Mesenchymal stem cell (in vitro differentiated cells and primary cell): ENCODE data around the gene PFKFB4. TPM values are rescaled to one million over a fixed set of nuclear protein-coding genes. Genes with fewer than 3 reads are reported as not detected.

Source experiments
- DNase-seq: peaks from one replicate; pipeline ENCODE4 v3.0.0-alpha.2; 2013
- H2AFZ ChIP-seq: one replicate; pipeline ENCODE4 v1.6.1; 2013; ENCODE audit warnings: low read depth, mild to moderate bottlenecking, control low read depth, inconsistent platforms, low read length, moderate library complexity
- H2AK5ac ChIP-seq: 2 replicates; pipeline ENCODE4 v1.6.1; 2013; ENCODE audit warnings: low read length, moderate library complexity, mild to moderate bottlenecking, inconsistent platforms; ENCODE audit not compliant: severe bottlenecking
- H2BK120ac ChIP-seq: one replicate; pipeline ENCODE4 v1.6.1; 2013; ENCODE audit warnings: low read depth, mild to moderate bottlenecking, inconsistent platforms, low read length, moderate library complexity
- H2BK12ac ChIP-seq, 2 experiments: one replicate each; pipeline ENCODE4 v1.6.1; 2013; ENCODE audit warnings: inconsistent platforms in 2 of 2, low read length in 2 of 2, mild to moderate bottlenecking in 2 of 2, moderate library complexity in 2 of 2, control low read depth in 1 of 2
- H2BK15ac ChIP-seq: one replicate; pipeline ENCODE4 v1.6.1; 2013; ENCODE audit warnings: mild to moderate bottlenecking, low read depth, inconsistent platforms; ENCODE audit not compliant: poor library complexity, severe bottlenecking
- H2BK5ac ChIP-seq: 2 replicates; pipeline ENCODE4 v1.6.1; 2013; ENCODE audit warnings: low read depth, mild to moderate bottlenecking, low read length, control low read depth, inconsistent platforms; ENCODE audit not compliant: poor library complexity, severe bottlenecking
- H3K14ac ChIP-seq, 2 experiments: one replicate each; pipeline ENCODE4 v1.6.1; 2013; ENCODE audit warnings: inconsistent platforms in 2 of 2, low read length in 2 of 2, control low read depth in 1 of 2, mild to moderate bottlenecking in 1 of 2, moderate library complexity in 1 of 2
- H3K18ac ChIP-seq, 2 experiments: one replicate each; pipeline ENCODE4 v1.6.1; 2013; ENCODE audit warnings: inconsistent platforms in 2 of 2, low read length in 2 of 2, control low read depth in 1 of 2, low read depth in 1 of 2, mild to moderate bottlenecking in 1 of 2
- H3K23ac ChIP-seq, 2 experiments: one replicate each; pipeline ENCODE4 v1.6.1; 2013; ENCODE audit warnings: inconsistent platforms in 2 of 2, low read length in 2 of 2, mild to moderate bottlenecking in 2 of 2, moderate library complexity in 2 of 2, control low read depth in 1 of 2
- H3K27ac ChIP-seq: 2 replicates; pipeline ENCODE4 v1.5.1; 2013; ENCODE audit warnings: mild to moderate bottlenecking, moderate library complexity, low read length, control low read depth, inconsistent platforms; ENCODE audit not compliant: poor library complexity, severe bottlenecking
- H3K27me3 ChIP-seq, 2 experiments: 2 replicates each; pipeline versions ENCODE4 v1.6.1 to v1.7.0; 2013; ENCODE audit warnings: low read length in 2 of 2, mild to moderate bottlenecking in 2 of 2, moderate library complexity in 2 of 2, control low read depth in 1 of 2, inconsistent platforms in 1 of 2; ENCODE audit not compliant: control insufficient read depth in 1 of 2, insufficient read depth in 1 of 2
- H3K36me3 ChIP-seq, 2 experiments: 2 replicates each; pipeline versions ENCODE4 v1.6.1 to v1.7.0; 2013; ENCODE audit warnings: low read length in 2 of 2, control low read depth in 1 of 2, inconsistent platforms in 1 of 2, low read depth in 1 of 2, mild to moderate bottlenecking in 1 of 2; ENCODE audit not compliant: insufficient read depth in 2 of 2, control insufficient read depth in 1 of 2
- H3K4ac ChIP-seq, 2 experiments: one replicate each; pipeline ENCODE4 v1.6.1; 2013; ENCODE audit warnings: inconsistent platforms in 2 of 2, low read length in 2 of 2, mild to moderate bottlenecking in 2 of 2, moderate library complexity in 2 of 2, control low read depth in 1 of 2, low read depth in 1 of 2
- H3K4me1 ChIP-seq: 2 replicates; pipeline ENCODE4 v1.6.1; 2013; ENCODE audit warnings: low read depth, low read length, control low read depth; ENCODE audit not compliant: control insufficient read depth, insufficient read depth
- H3K4me2 ChIP-seq: 2 replicates; pipeline ENCODE4 v1.6.1; 2013; ENCODE audit warnings: low read length, mild to moderate bottlenecking, inconsistent platforms; ENCODE audit not compliant: poor library complexity, severe bottlenecking
- H3K4me3 ChIP-seq, 2 experiments: 2 replicates each; pipeline versions ENCODE4 v1.5.1 to v1.7.0; 2013; ENCODE audit warnings: low read length in 2 of 2, mild to moderate bottlenecking in 2 of 2, control low read depth in 1 of 2, low read depth in 1 of 2; ENCODE audit not compliant: insufficient read depth in 1 of 2
- H3K79me1 ChIP-seq: replicated peaks from 2 replicates; pipeline ENCODE4 v1.6.1; 2013; ENCODE audit warnings: mild to moderate bottlenecking, control low read depth, low read length, inconsistent platforms; ENCODE audit not compliant: poor library complexity, severe bottlenecking
- H3K9ac ChIP-seq: 2 replicates; pipeline ENCODE4 v1.7.0; 2013; ENCODE audit warnings: mild to moderate bottlenecking, low read length, moderate library complexity
- H3K9me3 ChIP-seq: 2 replicates; pipeline ENCODE4 v1.7.0; 2013; ENCODE audit warnings: mild to moderate bottlenecking, low read length; ENCODE audit not compliant: control insufficient read depth
- H4K8ac ChIP-seq: one replicate; pipeline ENCODE4 v1.6.1; 2013; ENCODE audit warnings: inconsistent platforms, mild to moderate bottlenecking, low read length, moderate library complexity
- H4K91ac ChIP-seq: one replicate; pipeline ENCODE4 v1.6.1; 2013; ENCODE audit warnings: mild to moderate bottlenecking, low read length, inconsistent platforms
- WGBS: methylation state at CpG from one replicate; pipeline ENCODE4 v1.1.7; 2013; ENCODE audit warnings: mixed read lengths; 5-methylcytosine and 5-hydroxymethylcytosine counted together
- polyA plus RNA-seq, 2 experiments: library from polyadenylated mRNA; stranded (reverse); fragments of 200-250 nt; gene quantifications; one replicate each; pipeline ENCODE4 v1.2.3, GENCODE V29; 2013

The PFKFB4 gene
- 15.9 TPM for polyA plus RNA-seq (2013, experiment 1 of 2)
- 15.0 TPM for polyA plus RNA-seq (2013, experiment 2 of 2)

DNA sequence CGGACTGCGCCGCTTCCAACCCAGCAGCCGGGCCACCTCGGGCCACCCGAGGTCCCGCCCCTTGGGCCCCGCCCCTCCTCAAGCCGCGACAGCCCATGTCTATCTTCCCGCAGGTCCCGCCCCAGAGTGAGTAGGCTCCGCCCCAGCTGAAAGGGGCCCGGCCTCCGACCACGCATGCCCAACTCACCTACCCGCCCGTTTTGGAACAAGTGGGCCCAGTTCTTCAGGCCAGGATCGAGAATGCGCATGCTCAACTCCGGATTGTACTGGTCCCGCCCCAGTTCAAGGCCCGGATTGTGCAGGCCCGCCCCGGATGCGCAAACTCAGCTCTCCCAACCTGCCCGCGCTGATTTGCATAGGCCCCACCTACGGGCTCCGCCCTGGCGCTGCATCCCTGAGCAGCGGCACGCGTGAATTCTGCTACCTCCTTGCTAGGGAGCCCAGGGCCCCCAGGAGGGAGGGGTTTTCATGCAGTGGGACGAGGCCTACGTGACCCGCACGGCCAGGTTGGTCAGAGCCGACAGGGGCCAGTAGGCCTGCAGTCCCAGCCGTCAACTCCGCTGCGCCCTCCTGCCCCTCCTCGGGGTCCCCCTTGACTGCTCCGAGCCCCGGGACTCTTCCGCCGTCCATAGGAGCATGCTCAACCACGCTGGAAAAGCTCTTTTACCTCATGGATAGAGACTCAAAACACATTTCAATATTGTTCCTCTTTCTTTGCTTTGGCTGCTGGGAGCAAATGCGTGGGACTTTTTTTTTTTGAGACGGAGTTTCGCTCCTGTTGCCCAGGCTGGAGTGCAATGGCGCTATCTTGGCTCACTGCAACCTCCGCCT lies at the start of gene PFKFB4:
PFKFB4 (minus strand) TSS at position 8 of the 831 bp plus-strand sequence. CDS start 26 bp downstream, outside the sequence.
- peak within 1 kb of the TSS; percentile 36 for H2BK15ac ChIP-seq
- peak within 1 kb of the TSS; percentile 8 for H2AK5ac ChIP-seq
- peaks cover 62% of the 10 kb centered on the region for H3K4me1 ChIP-seq
- peak within 1 kb of the TSS; percentile 41 to 77 for H3K18ac ChIP-seq
- peak within 1 kb of the TSS in 1 of 2 experiments; percentile 76 for H2BK12ac ChIP-seq
- H3K36me3 ChIP-seq: peaks cover 0 to 21% of the 10 kb centered on the region in 2 experiments
- H3K4me2 ChIP-seq: peak within 1 kb of the TSS; percentile 81
- H2BK5ac ChIP-seq: no peak within 1 kb of the TSS
- peak within 1 kb of the TSS; percentile 9 to 50 for H3K4ac ChIP-seq
- H4K8ac ChIP-seq: peak within 1 kb of the TSS; percentile 67
- peak within 1 kb of the TSS; percentile 75 to 86 for H3K4me3 ChIP-seq
- H3K27me3 ChIP-seq: no peaks in the 10 kb centered on the region
- H3K14ac ChIP-seq: peak within 1 kb of the TSS in 1 of 2 experiments; percentile 37
- peak within 1 kb of the TSS; percentile 7 for H2AFZ ChIP-seq
- H3K23ac ChIP-seq: peak within 1 kb of the TSS in 1 of 2 experiments; percentile 42
- DNase-seq: peak; percentile 99
- peak within 1 kb of the TSS; percentile 72 for H3K9ac ChIP-seq
- peak within 1 kb of the TSS; percentile 66 for H2BK120ac ChIP-seq
- peak within 1 kb of the TSS; percentile 45 for H3K27ac ChIP-seq
- 1% methylated on average over 51 of the region's 53 CpGs for WGBS
- H3K79me1 ChIP-seq: peaks cover 20% of the 10 kb centered on the region
- H3K9me3 ChIP-seq: no peaks in the 10 kb centered on the region
- peak within 1 kb of the TSS; percentile 76 for H4K91ac ChIP-seq

DNA sequence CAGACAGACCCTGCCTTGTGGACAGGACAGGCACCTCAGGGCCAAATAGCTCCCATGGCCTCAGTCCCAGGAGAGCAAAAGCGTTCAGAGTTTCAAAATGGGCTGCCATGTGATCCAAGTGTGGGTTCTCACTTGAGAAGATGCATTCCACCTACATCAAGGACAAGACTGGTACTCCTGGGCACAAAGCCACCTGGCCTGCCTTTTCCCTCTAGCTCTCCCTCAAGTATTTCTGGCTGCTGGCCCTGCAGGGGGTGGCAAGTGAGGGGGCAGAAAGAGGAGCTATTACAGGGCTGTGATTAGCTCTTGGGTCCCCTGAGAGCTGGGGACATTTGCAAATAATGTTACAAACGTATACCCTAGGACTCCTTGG lies 45.0 kb upstream of the PFKFB4 start:
- no peak overlapping the region for H3K4ac ChIP-seq
- no peak for DNase-seq
- H4K8ac ChIP-seq: no peak overlapping the region
- H3K9ac ChIP-seq: no peak overlapping the region
- H2BK5ac ChIP-seq: no peak overlapping the region
- H3K27ac ChIP-seq: no peak overlapping the region
- H2AK5ac ChIP-seq: no peak overlapping the region
- no peak overlapping the region for H3K4me3 ChIP-seq
- H4K91ac ChIP-seq: no peak overlapping the region
- H2BK120ac ChIP-seq: no peak overlapping the region
- peaks cover 79 to 84% of the 10 kb centered on the region in 2 experiments for H3K36me3 ChIP-seq
- H3K79me1 ChIP-seq: peaks cover 28% of the 10 kb centered on the region
- no peak overlapping the region for H3K4me2 ChIP-seq
- no peak overlapping the region for H2AFZ ChIP-seq
- no peaks in the 10 kb centered on the region for H3K27me3 ChIP-seq
- 93% methylated on average over 2 of the region's 2 CpGs for WGBS
- H3K4me1 ChIP-seq: peaks cover 50% of the 10 kb centered on the region
- H2BK12ac ChIP-seq: no peak overlapping the region
- H3K14ac ChIP-seq: no peak overlapping the region
- H3K23ac ChIP-seq: no peak overlapping the region
- H2BK15ac ChIP-seq: no peak overlapping the region
- H3K9me3 ChIP-seq: no peaks in the 10 kb centered on the region
- no peak overlapping the region for H3K18ac ChIP-seq

GRCh38 chr3:48600711-48601621 lies 44.4 kb upstream of the PFKFB4 start:
- H3K27me3 ChIP-seq: no peaks in the 10 kb centered on the region
- no peak overlapping the region for H3K14ac ChIP-seq
- H3K27ac ChIP-seq: no peak overlapping the region
- no peak overlapping the region for H2BK12ac ChIP-seq
- DNase-seq: no peak
- no peak overlapping the region for H4K8ac ChIP-seq
- no peak overlapping the region for H3K4me2 ChIP-seq
- H3K9ac ChIP-seq: no peak overlapping the region
- peak overlapping the region; percentile 5 for H2AK5ac ChIP-seq
- no peak overlapping the region for H3K4me3 ChIP-seq
- no peak overlapping the region for H3K23ac ChIP-seq
- peak overlapping the region; percentile 71 for H4K91ac ChIP-seq
- H3K18ac ChIP-seq: no peak overlapping the region
- peaks cover 28% of the 10 kb centered on the region for H3K79me1 ChIP-seq
- no peak overlapping the region for H2AFZ ChIP-seq
- no peak overlapping the region for H3K4ac ChIP-seq
- H3K4me1 ChIP-seq: peaks cover 56% of the 10 kb centered on the region
- 98% methylated on average over 19 of the region's 19 CpGs for WGBS
- no peak overlapping the region for H2BK120ac ChIP-seq
- H3K36me3 ChIP-seq: peaks cover 75 to 85% of the 10 kb centered on the region in 2 experiments
- no peaks in the 10 kb centered on the region for H3K9me3 ChIP-seq
- H2BK5ac ChIP-seq: no peak overlapping the region
- H2BK15ac ChIP-seq: peak overlapping the region; percentile 45
